Globus pallidus (tissue), 1 donor: ENCODE data around the gene TSPEAR.

ENCODE experiments used
- DNase-seq: peaks from one replicate; pipeline ENCODE4 v3.0.0-alpha.2; 2015; ENCODE audit warnings: low spot score

TSPEAR gene

DNA sequence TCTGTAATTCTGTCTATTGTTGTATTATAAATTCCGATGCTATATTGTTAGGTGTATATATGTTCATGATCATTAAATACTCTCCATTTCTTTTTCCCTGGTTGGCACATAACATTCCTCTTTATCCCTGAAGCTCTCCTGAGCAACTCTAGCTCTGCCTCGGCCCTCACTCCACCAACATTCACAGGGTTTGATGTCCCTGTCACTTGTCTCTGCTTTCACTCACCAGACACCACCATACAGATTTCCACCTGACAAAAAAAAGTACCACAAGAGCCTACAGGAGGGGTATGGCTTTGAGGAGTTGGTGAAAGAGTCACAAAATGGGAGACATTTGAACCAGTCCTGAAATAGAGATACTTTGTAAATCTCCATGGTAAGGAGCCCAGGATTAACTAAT is 8.8 kb upstream of the TSPEAR start:
- DNase-seq: no peak

DNA sequence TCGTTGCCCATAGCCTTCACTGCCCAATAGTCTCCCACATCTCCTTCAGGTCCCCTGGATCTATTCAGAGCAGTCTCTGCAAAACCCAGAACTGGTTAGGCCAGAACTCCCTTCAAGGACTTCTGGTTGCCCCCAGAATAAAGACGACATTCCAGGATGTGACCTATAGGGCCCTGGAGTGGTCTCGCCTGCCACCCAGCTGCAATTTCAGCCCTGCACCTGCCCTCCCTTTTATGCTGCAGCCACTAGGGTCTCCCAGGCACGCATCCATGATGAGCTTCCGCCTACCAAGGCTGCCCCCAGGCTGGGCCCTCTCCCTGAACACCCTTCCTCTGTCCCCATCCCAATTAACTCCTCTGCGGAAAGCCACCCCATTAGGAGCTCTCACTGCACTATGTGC is 7.2 kb upstream of the TSPEAR start:
- no peak for DNase-seq

DNA sequence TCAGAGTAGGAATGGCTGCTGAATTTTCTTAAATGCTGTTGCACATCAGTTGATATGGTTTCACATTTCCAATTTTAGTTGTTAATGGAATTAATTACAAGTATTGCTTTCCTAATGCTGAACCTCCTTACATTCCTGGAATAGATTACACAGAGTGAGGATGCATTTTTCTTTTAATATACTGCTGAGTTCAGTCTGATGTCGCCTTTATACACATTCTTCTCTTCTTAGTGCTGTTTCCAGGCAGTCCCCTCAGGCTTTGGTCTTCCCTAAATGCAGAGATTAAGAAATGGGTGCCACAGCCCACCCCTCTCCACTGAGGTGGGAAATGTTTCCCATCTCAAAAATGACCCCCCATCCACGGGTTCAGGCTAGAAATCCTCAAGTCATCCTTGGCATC is 6.7 kb upstream of the TSPEAR start:
- no peak for DNase-seq

DNA sequence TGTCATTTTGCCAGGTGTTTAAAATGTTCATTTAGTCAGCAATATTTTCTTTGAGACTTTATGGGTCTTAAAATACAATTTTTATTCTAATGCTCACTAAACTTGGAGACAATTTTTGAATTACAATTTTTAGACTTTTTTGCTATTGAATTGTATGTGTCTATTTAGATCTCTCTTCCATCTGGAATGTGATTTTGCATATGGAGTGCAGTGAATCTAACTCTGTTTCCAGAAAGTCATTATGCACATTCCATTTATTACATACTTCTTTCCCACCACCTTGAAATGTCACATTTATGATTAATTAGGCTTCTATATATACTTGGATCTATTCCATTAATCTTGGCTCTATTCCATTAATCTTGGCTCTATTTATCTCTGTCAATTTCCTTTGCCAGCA is 5.6 kb upstream of the TSPEAR start:
- DNase-seq: no peak

DNA sequence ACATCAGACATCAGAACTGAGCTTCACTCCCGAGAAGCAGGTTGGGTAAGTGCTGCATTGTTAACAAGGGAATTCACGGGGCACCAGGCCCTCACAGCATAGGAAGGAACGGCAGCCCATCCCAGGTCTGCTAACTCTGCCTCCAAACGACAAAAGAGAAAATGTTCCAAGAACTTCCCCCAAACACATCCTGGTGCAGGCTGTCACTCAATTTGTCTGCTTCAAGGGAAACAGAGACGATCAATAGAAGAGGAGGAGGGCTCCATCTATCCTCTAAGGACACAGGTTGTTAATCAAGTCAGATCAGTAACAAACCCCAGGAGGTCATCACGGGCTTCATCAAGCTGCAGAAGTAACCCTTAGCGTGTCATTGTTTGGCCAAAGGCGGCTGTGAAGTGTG is 3.5 kb upstream of the TSPEAR start:
- DNase-seq: no peak

DNA sequence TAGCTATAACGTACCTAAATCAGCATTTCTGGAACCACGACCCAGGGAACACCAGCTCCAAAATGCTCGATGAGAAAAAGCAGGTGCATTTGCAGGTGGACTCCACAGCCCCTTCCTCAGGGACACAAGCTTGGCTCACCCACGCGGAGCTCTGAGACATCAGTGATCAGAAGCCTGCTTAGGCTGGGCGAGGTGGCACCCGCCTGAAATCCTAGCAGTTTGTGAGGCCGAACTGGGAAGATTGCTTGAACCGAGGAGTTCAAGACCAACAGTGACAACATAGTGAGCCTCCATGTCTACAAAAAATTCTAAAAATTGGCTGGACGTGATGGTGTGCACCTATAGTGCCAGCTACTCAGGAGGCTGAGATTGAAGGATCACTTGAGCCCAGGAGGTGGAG is 2.5 kb upstream of the TSPEAR start:
- no peak for DNase-seq

DNA sequence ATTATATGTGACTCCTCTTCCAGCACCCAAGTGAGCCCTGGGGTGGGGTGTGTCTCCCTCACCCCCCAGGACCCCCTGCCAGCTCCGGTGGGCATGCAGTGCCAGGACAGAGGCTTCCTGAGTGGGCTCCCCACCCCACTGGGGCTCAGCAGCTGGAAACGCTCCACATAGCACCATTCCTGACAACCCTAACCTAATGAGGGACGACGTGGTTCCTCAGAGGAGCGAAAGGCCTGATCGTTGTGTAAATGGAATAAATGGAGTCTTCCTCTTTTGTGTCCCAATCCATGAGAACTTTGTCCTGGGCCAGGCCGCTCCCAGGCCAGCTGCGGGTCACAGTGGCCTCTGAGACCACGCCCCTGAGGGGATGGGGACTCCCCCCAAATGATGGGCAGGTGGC is 1.8 kb upstream of the TSPEAR start:
- DNase-seq: no peak

DNA sequence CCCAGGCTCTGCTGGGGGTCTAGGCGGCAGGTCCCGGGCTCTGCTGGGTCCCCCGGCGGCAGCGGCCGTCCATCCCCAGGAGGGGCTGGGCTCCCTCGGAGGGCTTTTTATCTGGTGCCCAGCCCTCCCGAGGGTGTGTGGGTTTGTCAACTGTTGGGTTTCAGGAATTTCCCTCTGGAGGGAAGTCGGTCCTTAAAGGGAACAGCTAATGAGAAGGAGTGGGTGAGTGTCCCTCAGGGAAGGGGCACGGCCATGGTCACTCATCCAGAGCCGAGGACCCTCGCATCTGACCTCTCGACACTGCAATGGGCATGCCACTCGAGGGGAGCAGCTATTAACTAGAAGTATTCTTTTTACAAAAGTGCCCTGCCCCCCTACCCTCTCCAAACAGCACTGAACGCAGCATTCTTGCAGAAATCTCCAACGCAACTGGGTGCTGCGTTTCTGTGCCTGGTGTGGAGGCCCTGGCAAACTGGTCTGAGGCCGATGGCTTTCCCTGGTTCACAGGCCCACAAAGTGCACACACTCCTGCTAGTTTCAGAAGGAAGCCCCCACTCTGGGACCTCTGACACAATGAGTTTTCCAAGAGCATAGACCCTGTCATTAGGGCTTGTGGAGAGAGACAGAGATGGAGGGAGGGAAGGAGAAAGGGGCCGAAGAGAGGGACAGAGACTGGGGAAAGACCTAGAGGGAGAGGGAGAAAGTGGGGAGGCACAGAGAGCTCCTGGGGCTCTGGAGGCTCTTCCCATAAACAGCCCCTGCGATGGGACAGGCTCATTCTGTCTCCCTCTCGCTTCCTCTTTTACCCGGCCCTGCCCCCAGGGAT is 1.0 kb upstream of the TSPEAR start:
- DNase-seq: no peak

DNA sequence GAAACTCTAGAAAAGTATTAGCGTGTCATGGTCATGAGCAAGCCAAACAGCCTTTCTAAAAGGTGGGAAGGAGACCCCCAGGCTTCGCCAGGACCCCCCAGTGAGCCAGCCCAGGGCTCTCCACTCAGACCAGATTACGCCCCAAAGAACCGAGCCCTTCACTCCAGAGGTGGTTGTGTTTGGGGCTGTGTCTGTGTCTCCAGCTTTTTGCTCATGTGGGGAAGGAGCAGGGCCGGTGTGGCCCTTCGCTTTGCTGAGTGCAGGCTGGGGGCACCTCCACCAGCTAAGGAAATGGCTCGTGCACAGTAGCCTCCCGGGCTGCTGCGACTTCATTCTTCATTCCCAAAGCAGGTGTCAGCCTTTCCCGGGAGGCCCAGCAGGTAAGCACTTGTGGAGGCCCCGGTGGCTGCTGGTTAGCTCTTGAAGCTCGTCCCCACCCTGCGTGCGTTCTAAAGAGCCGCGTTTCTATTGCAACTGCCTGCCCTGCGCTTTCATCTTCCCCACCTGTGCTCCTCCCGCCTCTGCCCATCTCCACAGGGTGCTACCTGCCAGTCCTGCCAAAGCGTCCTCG is 531 bp downstream of the TSPEAR start:
- no peak for DNase-seq

DNA sequence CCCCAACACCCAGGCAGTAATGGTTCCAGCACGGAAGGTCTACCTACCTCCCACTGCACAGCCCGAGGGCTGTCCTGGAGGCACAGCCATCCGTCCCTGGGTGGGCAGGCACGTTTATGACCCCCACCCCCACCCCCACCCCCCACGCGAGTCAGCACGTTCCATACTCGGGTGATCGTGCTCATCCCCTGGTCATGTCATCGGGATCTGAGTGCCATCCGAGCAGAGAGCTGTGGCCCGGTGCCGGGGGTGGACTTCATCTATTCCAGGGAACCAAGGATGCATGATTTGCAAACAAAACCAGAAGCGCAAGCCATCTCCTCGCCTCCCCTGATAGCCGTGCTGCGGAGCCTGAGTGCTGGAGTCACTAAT is 1.1 kb downstream of the TSPEAR start:
- no peak for DNase-seq

DNA sequence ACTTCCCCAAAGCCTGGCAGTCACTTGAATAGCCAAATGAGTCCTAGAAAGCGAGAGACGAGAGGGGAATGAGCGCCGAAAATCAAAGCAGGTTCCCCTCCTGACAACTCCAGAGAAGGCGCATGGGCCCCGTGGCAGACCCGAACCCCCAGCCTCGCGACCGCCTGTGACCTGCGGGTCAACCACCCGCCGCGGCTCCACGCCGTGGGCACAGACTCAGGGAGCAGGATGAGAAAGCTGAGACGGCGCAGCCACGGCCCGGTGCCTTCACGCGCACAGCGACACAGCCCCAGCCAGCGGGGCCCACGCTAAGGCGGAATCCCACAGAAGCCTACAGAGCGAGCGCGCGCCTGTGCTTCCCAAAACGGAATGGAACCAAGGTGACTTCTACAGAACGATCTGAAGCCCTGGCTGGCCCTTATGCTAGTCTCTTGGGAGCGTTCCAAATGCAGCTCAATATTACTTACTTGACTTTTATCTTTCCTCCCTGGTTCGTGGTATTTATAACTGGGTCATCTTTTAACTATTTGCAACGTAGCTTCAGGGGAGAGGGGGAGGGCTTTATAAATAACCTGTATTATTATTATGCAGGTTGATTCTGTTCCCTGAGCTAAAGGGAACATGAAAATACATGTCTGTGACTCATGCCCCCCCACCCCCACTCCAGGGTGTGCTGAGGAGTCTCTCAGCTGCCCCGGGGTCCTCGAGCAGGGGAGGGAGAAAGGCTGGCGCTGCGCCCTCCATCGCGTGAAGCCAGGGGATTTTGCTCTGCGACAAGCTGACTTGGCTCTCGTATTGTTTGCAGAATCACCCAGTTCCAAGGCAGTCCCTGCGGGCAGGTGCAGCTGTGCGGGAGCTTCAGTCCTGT is 1.7 kb downstream of the TSPEAR start:
- DNase-seq: no peak

DNA sequence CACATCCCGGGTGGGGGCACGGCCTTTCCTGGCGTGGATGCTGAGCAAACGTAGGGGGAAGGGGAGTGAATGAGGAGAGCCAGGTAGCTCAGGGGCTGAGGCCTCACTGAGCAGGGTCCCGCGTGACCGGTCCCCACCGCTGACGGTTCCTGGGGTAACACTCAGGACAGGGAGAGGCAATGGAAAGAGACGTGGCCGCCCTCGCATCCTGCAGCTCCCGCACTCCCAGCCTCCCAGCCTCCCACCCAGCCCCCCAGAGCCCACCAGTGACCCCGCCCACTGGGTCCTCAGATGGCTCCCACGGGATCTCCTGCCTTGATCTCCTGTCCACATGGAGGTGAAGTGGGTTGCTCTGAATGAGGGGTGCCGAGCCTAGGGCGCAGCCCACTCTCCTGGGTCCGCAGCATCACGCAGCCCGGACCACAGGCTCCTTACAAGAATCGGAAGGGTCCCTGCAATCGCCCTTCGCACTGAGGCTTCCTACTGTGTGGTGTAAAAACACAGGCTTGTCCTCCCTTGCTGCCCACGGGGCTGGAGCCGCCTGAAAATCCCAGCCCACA is 2.4 kb downstream of the TSPEAR start:
- DNase-seq: no peak

DNA sequence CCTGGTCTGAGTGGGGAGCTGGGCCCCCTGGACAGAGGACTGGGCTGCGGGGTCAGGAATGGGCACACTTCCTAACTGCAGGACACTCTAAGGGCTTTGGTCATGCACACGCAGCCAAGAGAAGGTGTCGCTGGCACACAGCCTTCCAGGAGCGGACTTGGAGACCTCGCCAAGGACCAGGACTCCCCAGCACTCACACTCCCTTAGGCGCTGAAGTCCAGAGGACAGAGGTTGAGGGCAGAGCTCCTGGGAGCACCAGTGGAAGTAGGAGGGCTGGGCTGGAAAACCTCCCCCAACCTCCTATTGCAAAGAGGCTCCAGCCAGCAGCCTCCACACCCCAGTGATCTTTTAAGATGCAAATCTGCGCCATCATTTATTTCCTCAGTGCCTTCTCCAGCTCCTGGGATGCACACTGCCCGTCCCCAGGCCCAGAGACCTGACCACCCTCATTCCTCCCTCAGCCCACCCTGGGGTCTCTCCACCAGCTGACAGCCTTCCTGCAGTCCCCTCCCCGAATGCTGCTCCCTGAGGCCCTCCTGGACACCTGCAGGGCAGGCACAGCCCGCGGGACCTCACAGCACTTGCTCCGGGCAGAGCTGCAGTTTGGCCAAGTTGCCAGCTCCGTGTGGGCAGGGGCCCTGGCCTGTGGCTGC is 3.0 kb downstream of the TSPEAR start:
- no peak for DNase-seq

DNA sequence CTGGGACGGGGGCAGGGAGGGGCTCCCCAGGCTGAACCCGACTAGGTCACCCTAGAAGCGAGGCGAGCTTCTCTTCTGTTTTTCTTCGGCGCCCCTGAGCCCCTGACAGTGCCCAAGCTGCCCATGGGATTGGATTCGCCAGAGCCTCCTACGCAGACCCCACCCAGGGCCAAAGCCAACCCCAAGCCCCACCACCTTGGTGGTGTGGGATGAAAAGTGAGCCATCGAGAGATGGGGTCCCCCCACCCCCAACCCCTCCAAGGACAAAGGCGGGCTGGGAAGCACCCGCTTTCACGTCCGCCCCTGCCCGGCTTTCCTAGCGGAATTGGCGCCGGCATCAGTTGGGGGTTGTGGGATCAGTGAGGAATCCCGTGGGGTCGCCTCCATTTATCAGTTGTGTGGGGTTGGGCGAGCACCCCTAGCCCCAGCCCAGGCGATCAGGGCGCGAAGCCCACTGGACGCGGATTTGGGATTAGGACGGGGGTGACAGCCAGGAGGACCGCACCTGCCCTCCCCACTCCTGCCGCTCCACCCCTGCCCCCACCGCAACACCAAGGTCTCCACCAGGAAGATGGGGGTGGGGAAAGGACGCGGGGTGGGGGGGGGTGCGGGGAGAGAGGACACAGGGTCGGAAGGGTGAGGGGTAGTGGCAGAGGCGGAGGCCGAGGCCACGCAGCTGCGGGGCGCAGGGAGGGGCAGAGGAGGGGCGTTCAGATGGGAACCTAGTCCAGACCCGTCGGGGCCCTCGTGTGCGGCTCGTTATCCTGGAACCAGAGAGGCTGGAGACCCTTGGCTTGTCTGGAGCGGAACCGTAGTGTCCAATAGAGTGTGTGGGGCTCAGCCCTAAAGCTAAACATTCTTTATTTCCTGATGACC is 4.4 kb downstream of the TSPEAR start:
- DNase-seq: no peak

DNA sequence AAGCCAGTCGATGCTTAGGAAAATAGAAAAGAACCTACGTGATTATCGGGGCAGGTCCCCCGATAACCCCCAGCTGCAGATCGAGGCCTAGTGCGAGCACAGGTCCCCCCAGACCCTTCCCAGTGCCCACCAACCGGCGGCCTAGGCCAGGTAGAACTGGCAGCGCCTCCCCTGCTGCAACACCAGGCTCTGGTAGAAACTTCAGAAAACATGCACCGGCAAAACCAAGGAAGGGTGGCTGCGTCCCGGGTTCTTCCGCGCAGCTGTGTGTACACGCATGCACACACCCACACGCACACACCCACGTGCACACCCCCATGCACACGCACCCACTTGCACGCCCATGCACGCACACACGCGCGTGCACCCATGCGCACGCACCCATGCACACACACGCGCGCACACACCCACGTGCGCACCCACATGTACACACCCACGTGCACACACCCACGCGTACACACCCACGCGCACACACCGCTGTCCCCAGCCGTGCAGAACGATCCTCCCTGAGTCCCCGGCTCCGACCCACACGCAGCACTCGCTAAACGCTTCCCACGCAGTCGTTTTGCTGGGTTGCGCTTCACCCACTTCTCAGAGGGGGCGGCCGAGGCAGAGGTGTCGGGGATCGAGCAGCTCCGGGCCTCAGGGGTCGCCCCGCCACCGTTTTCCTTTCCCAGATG is 5.2 kb downstream of the TSPEAR start:
- DNase-seq: no peak

DNA sequence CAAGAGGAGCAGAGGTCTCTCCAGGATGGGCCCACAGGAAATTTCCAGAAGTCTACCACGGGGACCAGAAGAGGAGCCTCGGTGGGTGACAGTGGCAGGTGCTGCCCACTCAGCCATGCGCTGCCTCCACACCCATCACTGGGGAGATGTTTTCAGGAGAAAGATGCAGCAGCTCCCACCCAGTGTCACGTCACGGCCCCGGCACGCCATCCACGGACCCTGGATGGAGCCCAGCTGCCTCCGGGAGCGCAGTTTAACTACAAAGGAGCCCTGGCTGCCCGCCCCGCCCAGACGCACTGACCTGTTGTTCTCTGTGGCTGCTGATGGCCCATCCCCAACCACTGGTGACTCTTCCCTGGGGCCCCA is 6.8 kb downstream of the TSPEAR start:
- no peak for DNase-seq

DNA sequence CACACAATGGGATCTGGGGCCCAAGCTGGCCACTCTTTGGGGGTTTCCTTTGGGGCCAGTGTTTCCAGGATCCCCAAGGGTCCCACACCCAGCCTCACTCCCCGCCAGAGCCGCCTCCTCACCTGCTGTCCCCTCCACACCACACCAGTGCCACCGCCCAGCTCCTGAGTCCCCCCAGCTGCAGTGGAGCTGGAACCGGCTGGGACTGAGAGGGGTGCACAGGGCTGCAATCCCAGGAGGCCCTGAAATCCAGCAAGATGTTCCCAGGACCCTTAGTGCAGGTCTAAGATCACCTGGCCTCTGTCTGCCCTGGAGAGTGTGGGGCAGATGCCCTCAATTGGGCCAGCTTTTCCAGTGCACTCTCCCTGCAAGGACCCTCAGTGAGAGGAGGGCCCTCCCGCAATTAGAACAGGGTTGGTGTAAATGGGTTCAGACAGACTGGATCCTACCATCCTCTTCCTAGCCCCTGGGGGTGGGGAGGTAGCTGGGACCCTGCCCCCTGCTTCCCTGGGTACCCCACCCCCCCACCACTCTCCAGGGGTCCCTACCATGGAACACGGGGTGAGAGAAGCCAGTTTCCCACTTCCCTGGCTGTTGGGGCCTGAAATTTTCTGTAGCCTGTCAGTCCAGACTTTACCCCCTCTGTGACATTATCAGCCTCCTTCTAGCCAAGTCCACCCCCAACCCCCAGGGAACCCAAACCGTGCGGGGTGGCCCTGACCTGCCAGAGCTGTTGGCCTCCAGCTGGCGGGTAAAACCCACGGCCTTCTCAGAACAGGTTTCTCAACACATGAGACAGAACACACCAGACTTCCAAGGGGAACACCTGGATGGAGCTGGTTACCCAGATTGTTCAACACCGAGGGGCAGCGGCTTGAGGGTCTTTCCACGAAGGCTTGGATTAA is 7.4 kb downstream of the TSPEAR start:
- no peak for DNase-seq

DNA sequence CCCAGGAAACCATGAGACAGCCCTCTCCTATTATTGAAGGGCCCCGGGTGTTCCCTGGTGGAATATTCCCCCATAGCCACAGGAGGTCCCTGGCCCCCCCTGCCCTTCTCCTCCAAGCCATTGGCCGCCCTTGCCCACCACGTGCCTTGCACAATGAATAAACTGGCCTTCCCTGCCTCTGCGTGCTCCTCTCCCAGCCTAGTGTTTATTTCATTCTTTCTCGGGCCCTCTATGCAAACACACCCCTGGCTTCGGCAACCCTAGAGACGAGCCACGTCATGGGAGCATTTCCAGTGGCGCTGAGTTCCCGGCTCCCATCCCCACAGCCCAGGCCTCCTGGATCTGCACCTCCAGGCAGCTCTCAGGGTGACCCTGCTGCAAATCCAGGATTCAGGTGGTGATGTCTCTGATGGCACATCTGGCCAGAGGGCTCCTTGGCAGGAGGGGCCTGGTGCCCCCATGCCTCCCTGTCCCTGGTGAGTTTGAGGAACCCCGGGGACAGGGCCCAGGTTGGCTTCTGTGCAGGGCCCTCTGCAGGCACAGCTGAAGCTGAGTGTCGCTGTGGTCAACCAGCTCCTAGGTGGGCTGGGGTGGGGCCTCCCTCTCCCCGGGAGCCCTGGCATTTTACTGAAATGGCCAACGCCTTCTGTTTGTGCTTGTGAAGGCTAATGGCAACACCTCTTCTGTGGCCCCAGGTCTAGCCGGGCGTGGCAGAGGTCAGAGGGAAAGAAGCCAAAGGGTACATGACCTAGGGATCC is 8.2 kb downstream of the TSPEAR start:
- no peak for DNase-seq
